Mesendoderm (in vitro differentiated cells): Measurements from ENCODE around the gene SCIN.

Experiments used
- DNase-seq: peaks from one replicate; pipeline ENCODE4 v3.0.0; 2013
- H2AK5ac ChIP-seq: 2 replicates; pipeline ENCODE4 v1.6.1; 2013; ENCODE audit warnings: low read length, inconsistent platforms
- H2BK120ac ChIP-seq: 2 replicates; pipeline ENCODE4 v1.6.1; 2013; ENCODE audit warnings: low read depth, mild to moderate bottlenecking, low read length, moderate library complexity, mixed read lengths
- H2BK15ac ChIP-seq: replicated peaks from 2 replicates; pipeline ENCODE4 v1.6.1; 2013; ENCODE audit warnings: low read depth, mild to moderate bottlenecking, moderate library complexity
- H2BK5ac ChIP-seq: 2 replicates; pipeline ENCODE4 v1.6.1; 2013; ENCODE audit warnings: low read length, inconsistent platforms
- H3K18ac ChIP-seq: 2 replicates; pipeline ENCODE4 v1.6.1; 2013; ENCODE audit warnings: mild to moderate bottlenecking, low read length, mixed read lengths
- H3K23ac ChIP-seq: one replicate; pipeline ENCODE4 v1.6.1; 2013; ENCODE audit warnings: low read length
- H3K27ac ChIP-seq: 2 replicates; pipeline ENCODE4 v1.5.1; 2013; ENCODE audit warnings: low read depth, mild to moderate bottlenecking, inconsistent platforms, low read length, moderate library complexity
- H3K27me3 ChIP-seq: 2 replicates; pipeline ENCODE4 v1.6.1; 2013; ENCODE audit warnings: low read length, control low read depth, mild to moderate bottlenecking, inconsistent platforms; ENCODE audit not compliant: insufficient read depth, poor library complexity
- H3K36me3 ChIP-seq: 2 replicates; pipeline ENCODE4 v1.6.1; 2013; ENCODE audit warnings: low read length, inconsistent platforms; ENCODE audit not compliant: control insufficient read depth, insufficient read depth
- H3K4ac ChIP-seq: one replicate; pipeline ENCODE4 v1.6.1; 2013; ENCODE audit warnings: low read depth, mild to moderate bottlenecking, low read length, moderate library complexity
- H3K4me1 ChIP-seq: 2 replicates; pipeline ENCODE4 v1.6.1; 2013; ENCODE audit warnings: low read depth, low read length, inconsistent platforms; ENCODE audit not compliant: control insufficient read depth
- H3K4me2 ChIP-seq: 2 replicates; pipeline ENCODE4 v1.6.1; 2013; ENCODE audit warnings: low read length
- H3K4me3 ChIP-seq: 2 replicates; pipeline ENCODE4 v1.5.1; 2013; ENCODE audit warnings: mild to moderate bottlenecking, low read length
- H3K56ac ChIP-seq: one replicate; pipeline ENCODE4 v1.6.1; 2013; ENCODE audit warnings: low read length
- H3K79me1 ChIP-seq: 2 replicates; pipeline ENCODE4 v1.6.1; 2013; ENCODE audit warnings: low read length, inconsistent platforms
- H3K79me2 ChIP-seq: 2 replicates; pipeline ENCODE4 v1.6.1; 2013; ENCODE audit warnings: mild to moderate bottlenecking, low read length; ENCODE audit not compliant: control insufficient read depth, insufficient read depth
- H3K9ac ChIP-seq: 2 replicates; pipeline ENCODE4 v1.6.1; 2013; ENCODE audit warnings: low read length, inconsistent platforms
- H4K5ac ChIP-seq: one replicate; pipeline ENCODE4 v1.6.1; 2013; ENCODE audit warnings: low read length
- H4K8ac ChIP-seq: one replicate; pipeline ENCODE4 v1.6.1; 2013; ENCODE audit warnings: low read depth, mild to moderate bottlenecking, control low read depth, low read length, moderate library complexity
- WGBS: extraction: QIAGEN DNeasy Blood & Tissue Kit; methylation state at CpG from one replicate; pipeline ENCODE4 v1.1.7; 2013; ENCODE audit warnings: low lambda C conversion rate, missing lambda C conversion rate; ENCODE audit not compliant: insufficient coverage; ENCODE audit errors: extremely low coverage; 5-methylcytosine and 5-hydroxymethylcytosine counted together

Gene SCIN

DNA sequence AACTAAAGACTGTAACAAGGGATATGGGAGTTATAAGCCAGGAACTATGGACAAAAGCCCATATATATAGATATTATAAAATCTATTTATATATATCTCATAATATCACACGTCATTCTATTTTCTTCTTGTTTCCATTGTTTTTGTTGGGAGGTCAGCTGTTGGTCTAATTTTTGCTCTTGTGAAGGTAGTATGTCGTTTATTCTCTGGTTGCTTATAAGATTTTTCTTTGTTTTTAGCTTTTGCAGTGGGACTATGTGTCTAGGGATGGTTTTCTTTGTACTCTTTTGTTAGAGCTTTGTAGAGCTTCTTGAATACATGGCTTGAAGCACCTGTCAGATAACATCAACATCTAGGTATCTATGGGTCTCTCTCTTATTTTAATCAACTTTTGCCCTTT, 130.9 kb downstream of the SCIN start:
- no peak overlapping the region for H4K5ac ChIP-seq
- H3K79me1 ChIP-seq, result no peaks in the 10 kb centered on the region
- H2AK5ac ChIP-seq, result no peak overlapping the region
- H3K4me3 ChIP-seq, result no peak overlapping the region
- no peaks in the 10 kb centered on the region for H3K27me3 ChIP-seq
- H3K9ac ChIP-seq, result no peak overlapping the region
- no peak overlapping the region for H2BK120ac ChIP-seq
- no peak overlapping the region for H2BK5ac ChIP-seq
- WGBS, result no CpG with 5 or more reads among the region's 2 CpGs
- no peak overlapping the region for H3K18ac ChIP-seq
- no peaks in the 10 kb centered on the region for H3K36me3 ChIP-seq
- H3K4me2 ChIP-seq, result no peak overlapping the region
- no peaks in the 10 kb centered on the region for H3K79me2 ChIP-seq
- DNase-seq, result no peak
- no peak overlapping the region for H3K4ac ChIP-seq
- no peak overlapping the region for H3K23ac ChIP-seq
- H3K27ac ChIP-seq, result no peak overlapping the region
- H3K56ac ChIP-seq, result no peak overlapping the region
- no peak overlapping the region for H2BK15ac ChIP-seq
- H4K8ac ChIP-seq, result no peak overlapping the region
- no peaks in the 10 kb centered on the region for H3K4me1 ChIP-seq

DNA sequence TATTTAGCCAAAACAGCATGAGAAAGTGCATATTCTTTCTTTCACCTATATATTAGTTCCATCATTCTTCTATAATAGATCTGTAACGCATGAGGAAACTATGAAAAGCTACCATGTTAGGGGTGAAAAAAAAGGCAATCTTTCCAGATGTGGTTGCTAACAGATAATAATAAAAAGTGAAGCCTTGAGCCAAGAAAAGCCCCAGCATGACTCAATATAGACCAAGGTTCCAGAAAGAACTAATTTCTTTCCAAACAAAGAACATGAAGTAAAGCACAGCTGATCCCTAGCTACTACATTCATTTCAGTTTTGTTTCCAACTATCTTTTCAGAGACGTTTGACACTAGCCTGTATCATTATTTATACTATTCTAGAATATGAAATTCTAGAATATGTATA, 133.4 kb downstream of the SCIN start:
- no peaks in the 10 kb centered on the region for H3K79me2 ChIP-seq
- H3K56ac ChIP-seq, result no peak overlapping the region
- no peak overlapping the region for H3K23ac ChIP-seq
- no peaks in the 10 kb centered on the region for H3K36me3 ChIP-seq
- H3K4ac ChIP-seq, result no peak overlapping the region
- no peak overlapping the region for H2AK5ac ChIP-seq
- H2BK15ac ChIP-seq, result no peak overlapping the region
- H3K4me3 ChIP-seq, result no peak overlapping the region
- no peak overlapping the region for H3K27ac ChIP-seq
- no peak for DNase-seq
- H3K9ac ChIP-seq, result no peak overlapping the region
- H3K4me1 ChIP-seq, result no peaks in the 10 kb centered on the region
- no peak overlapping the region for H4K8ac ChIP-seq
- no peak overlapping the region for H2BK5ac ChIP-seq
- H3K27me3 ChIP-seq, result no peaks in the 10 kb centered on the region
- H2BK120ac ChIP-seq, result no peak overlapping the region
- WGBS, result no CpG with 5 or more reads among the region's 2 CpGs
- no peak overlapping the region for H3K4me2 ChIP-seq
- H4K5ac ChIP-seq, result no peak overlapping the region
- no peaks in the 10 kb centered on the region for H3K79me1 ChIP-seq
- no peak overlapping the region for H3K18ac ChIP-seq

DNA sequence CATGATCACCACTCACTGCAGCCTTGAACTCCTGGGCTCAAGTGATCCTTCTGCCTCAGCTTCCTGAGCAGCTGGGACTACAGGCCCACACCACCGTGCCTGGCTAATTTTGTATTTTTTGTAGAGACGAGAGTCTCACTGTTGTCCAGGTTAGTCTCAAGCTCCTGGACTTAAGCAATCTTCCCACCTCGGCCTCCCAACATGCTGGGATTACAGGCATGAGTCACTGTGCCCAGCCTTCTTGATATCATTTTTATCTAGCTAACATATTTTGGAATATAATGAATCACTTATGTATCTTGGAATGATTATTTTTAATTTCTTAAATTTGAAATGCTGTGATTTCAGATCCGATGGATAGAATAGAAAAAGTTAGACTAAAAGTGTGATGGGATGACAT, 135.4 kb downstream of the SCIN start:
- DNase-seq, result no peak
- H3K56ac ChIP-seq, result no peak overlapping the region

GRCh38 chr7:12706900-12707536, 136.5 kb downstream of the SCIN start:
- no peak overlapping the region for H3K23ac ChIP-seq
- no peak overlapping the region for H3K56ac ChIP-seq
- H3K4me1 ChIP-seq, result no peaks in the 10 kb centered on the region
- no peak overlapping the region for H2BK5ac ChIP-seq
- H3K36me3 ChIP-seq, result no peaks in the 10 kb centered on the region
- no peak overlapping the region for H2AK5ac ChIP-seq
- no peak overlapping the region for H3K4me3 ChIP-seq
- no peak overlapping the region for H2BK15ac ChIP-seq
- no peak overlapping the region for H3K9ac ChIP-seq
- no peak overlapping the region for H3K27ac ChIP-seq
- H4K5ac ChIP-seq, result no peak overlapping the region
- no peak overlapping the region for H2BK120ac ChIP-seq
- no peak overlapping the region for H3K4ac ChIP-seq
- no peak overlapping the region for H4K8ac ChIP-seq
- no peaks in the 10 kb centered on the region for H3K79me2 ChIP-seq
- no peaks in the 10 kb centered on the region for H3K79me1 ChIP-seq
- no peaks in the 10 kb centered on the region for H3K27me3 ChIP-seq
- H3K18ac ChIP-seq, result no peak overlapping the region
- no peak overlapping the region for H3K4me2 ChIP-seq
- DNase-seq, result no peak

More for the DNA sequence above, 135.4 kb downstream of the SCIN start:
- Histone ChIP-seq H3K36me3 (no peaks in the 10 kb centered on the region), H3K79me2 (no peaks in the 10 kb centered on the region), H3K4me2 (no peak overlapping the region), H2AK5ac (no peak overlapping the region), H4K8ac (no peak overlapping the region), H2BK5ac (no peak overlapping the region), H3K23ac (no peak overlapping the region), H3K27me3 (no peaks in the 10 kb centered on the region), H3K79me1 (no peaks in the 10 kb centered on the region), H3K27ac (no peak overlapping the region), H2BK15ac (no peak overlapping the region), H4K5ac (no peak overlapping the region), H3K18ac (no peak overlapping the region), H2BK120ac (no peak overlapping the region), H3K4me1 (no peaks in the 10 kb centered on the region), H3K4me3 (no peak overlapping the region), H3K4ac (no peak overlapping the region), H3K9ac (no peak overlapping the region)
- WGBS, result no CpG with 5 or more reads among the region's 4 CpGs

DNA sequence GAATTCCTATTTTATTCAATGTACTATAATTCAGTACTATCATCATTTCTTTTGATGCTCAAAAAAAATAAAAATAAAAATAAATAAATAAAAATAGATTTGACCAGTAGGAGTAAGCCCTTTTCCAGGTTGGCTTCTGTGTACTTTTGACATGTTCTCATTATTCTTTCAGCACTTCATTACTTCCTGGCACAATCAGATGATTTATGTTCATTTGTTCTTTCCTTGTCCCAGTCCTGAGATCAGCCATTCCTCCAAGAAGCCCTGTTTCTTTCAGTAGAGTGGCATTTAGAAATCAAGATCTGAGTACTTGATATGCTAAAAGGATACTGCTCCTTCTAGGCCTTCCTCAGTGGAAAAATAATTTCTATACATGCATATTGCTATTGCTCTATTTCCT, 137.8 kb downstream of the SCIN start:
- H3K18ac ChIP-seq, result no peak overlapping the region
- H3K4me1 ChIP-seq, result no peaks in the 10 kb centered on the region
- H3K56ac ChIP-seq, result no peak overlapping the region
- no peak overlapping the region for H4K8ac ChIP-seq
- no peaks in the 10 kb centered on the region for H3K36me3 ChIP-seq
- no peak for DNase-seq
- H2AK5ac ChIP-seq, result no peak overlapping the region
- no peak overlapping the region for H3K27ac ChIP-seq
- H3K4ac ChIP-seq, result no peak overlapping the region
- H2BK15ac ChIP-seq, result no peak overlapping the region
- no peak overlapping the region for H2BK5ac ChIP-seq
- no peaks in the 10 kb centered on the region for H3K79me1 ChIP-seq
- H3K4me2 ChIP-seq, result no peak overlapping the region
- no peaks in the 10 kb centered on the region for H3K79me2 ChIP-seq
- no peak overlapping the region for H4K5ac ChIP-seq
- no peak overlapping the region for H3K4me3 ChIP-seq
- no peak overlapping the region for H3K9ac ChIP-seq
- H3K27me3 ChIP-seq, result no peaks in the 10 kb centered on the region
- no peak overlapping the region for H2BK120ac ChIP-seq
- no peak overlapping the region for H3K23ac ChIP-seq
